HG03139 (cell line): ENCODE results near the gene CPT1C.

Experiments
- ATAC-seq: cut with Tn5 transposase; IDR thresholded peaks from one replicate; pipeline ENCODE4 v1.9.1; 2021; ENCODE audit not compliant: unreplicated experiment

The CPT1C gene

GRCh38 chr19:49681830-49682229 lies 9.1 kb upstream of the CPT1C start:
- ATAC-seq, result no peak

GRCh38 chr19:49682274-49682673 lies 8.6 kb upstream of the CPT1C start:
- ATAC-seq, result no peak

GRCh38 chr19:49683814-49684250 lies 7.1 kb upstream of the CPT1C start:
- no peak for ATAC-seq

- no peak for ATAC-seq
Observed at GRCh38 chr19:49684251-49684982, 6.5 kb upstream of the CPT1C start.

- no peak for ATAC-seq
Observed at GRCh38 chr19:49684983-49685553, 5.8 kb upstream of the CPT1C start.

- ATAC-seq, result no peak
Observed at GRCh38 chr19:49685845-49686332, 5.0 kb upstream of the CPT1C start.

- no peak for ATAC-seq
Observed at GRCh38 chr19:49686503-49687088, 4.3 kb upstream of the CPT1C start.

GRCh38 chr19:49687150-49687549 lies 3.8 kb upstream of the CPT1C start:
- ATAC-seq, result no peak

GRCh38 chr19:49687566-49688316 lies 3.2 kb upstream of the CPT1C start:
- no peak for ATAC-seq

- no peak for ATAC-seq
Observed at GRCh38 chr19:49688531-49689132, 2.3 kb upstream of the CPT1C start.

- ATAC-seq, result no peak
Observed at GRCh38 chr19:49689133-49690078, 1.5 kb upstream of the CPT1C start, which contains the start of gene ADM5. Gene ADM5, plus strand, starts transcription at chr19:49689594. Its CDS starts 244 bp downstream, at chr19:49689838.

GRCh38 chr19:49690079-49690655 lies 749 bp upstream of the CPT1C start:
- ATAC-seq, result no peak

- no peak for ATAC-seq
Observed at GRCh38 chr19:49691243-49692146, 579 bp downstream of the CPT1C start.

GRCh38 chr19:49692147-49692506 lies 1.2 kb downstream of the CPT1C start:
- no peak for ATAC-seq

- no peak for ATAC-seq
Observed at GRCh38 chr19:49696115-49696514, 5.2 kb downstream of the CPT1C start.

- ATAC-seq, result no peak
Observed at GRCh38 chr19:49696865-49697264, 5.9 kb downstream of the CPT1C start.

GRCh38 chr19:49699364-49699763 lies 8.4 kb downstream of the CPT1C start:
- ATAC-seq, result no peak

GRCh38 chr19:49700563-49700962 lies 9.6 kb downstream of the CPT1C start:
- ATAC-seq, result no peak
